Spleen (tissue), 11 donors: Measurements from ENCODE around the gene CCDC174. TPM values are rescaled to one million over a fixed set of nuclear protein-coding genes. Genes with fewer than 3 reads are reported as not detected.

Experiments
- DNase-seq: peaks from one replicate; pipeline ENCODE4 v3.0.0-alpha.2; 2020
- H3K27ac ChIP-seq, 8 donors: fragments of 200-600 bp; sonication (generic) in 7 of 8; 1 replicate in 4 of 8; 2 replicates in 4 of 8; pipeline versions ENCODE4 v1.5.0 to v1.8.0; 2016 to 2021; ENCODE audit warnings: inconsistent platforms in 4 of 8, mild to moderate bottlenecking in 4 of 8, moderate library complexity in 1 of 8
- H3K27me3 ChIP-seq, 7 donors: fragments of 200-600 bp; sonication (generic) in 6 of 7; replicated peaks in 1 of 7; 1 replicate in 4 of 7; 2 replicates in 3 of 7; pipeline versions ENCODE4 v1.5.0 to v1.8.0; 2016 to 2021; ENCODE audit warnings: inconsistent platforms in 3 of 7, mild to moderate bottlenecking in 1 of 7
- H3K36me3 ChIP-seq, 6 donors: fragments of 200-600 bp; sonication (generic) in 5 of 6; 1 replicate in 4 of 6; 2 replicates in 2 of 6; pipeline versions ENCODE4 v1.5.0 to v1.8.0; 2016 to 2021; ENCODE audit warnings: inconsistent platforms in 2 of 6
- H3K4me1 ChIP-seq, 6 donors: fragments of 200-600 bp; sonication (generic) in 5 of 6; 1 replicate in 3 of 6; 2 replicates in 3 of 6; pipeline versions ENCODE4 v1.5.0 to v1.8.0; 2016 to 2021; ENCODE audit warnings: inconsistent platforms in 3 of 6
- H3K4me3 ChIP-seq, 8 donors: fragments of 200-600 bp; sonication (generic) in 7 of 8; 1 replicate in 4 of 8; 2 replicates in 4 of 8; pipeline versions ENCODE4 v1.5.0 to v1.8.0; 2016 to 2021; ENCODE audit warnings: inconsistent platforms in 4 of 8, mild to moderate bottlenecking in 4 of 8, moderate library complexity in 2 of 8
- H3K9me3 ChIP-seq, 8 donors: fragments of 200-600 bp; sonication (generic) in 7 of 8; 1 replicate in 4 of 8; 2 replicates in 4 of 8; pipeline versions ENCODE4 v1.5.0 to v1.8.0; 2016 to 2021; ENCODE audit warnings: inconsistent platforms in 4 of 8
- CTCF ChIP-seq, 11 experiments: fragments of 200-600 bp in 7 of 11; fragments of 450-650 bp in 4 of 11; sonication (generic) in 4 of 11; IDR thresholded peaks in 8 of 11; conservative IDR thresholded peaks in 3 of 11; 1 replicate in 7 of 11; 2 replicates in 4 of 11; pipeline versions ENCODE4 v1.4.0 to v1.8.0; 2016 to 2021; ENCODE audit warnings: antibody characterized with exemption in 11 of 11, inconsistent platforms in 4 of 11, mild to moderate bottlenecking in 1 of 11
- POLR2A ChIP-seq, 3 donors: fragments of 450-650 bp; IDR thresholded peaks; one replicate each; pipeline ENCODE4 v1.5.1; 2017; ENCODE audit warnings: antibody characterized with exemption in 3 of 3, mild to moderate bottlenecking in 1 of 3
- POLR2AphosphoS5 ChIP-seq, 3 donors: sonication (generic); formaldehyde crosslinking; IDR thresholded peaks; one replicate each; pipeline ENCODE4 v1.5.1; 2017; ENCODE audit warnings: antibody characterized with exemption in 3 of 3
- WGBS, 5 donors: extraction: QIAGEN DNeasy Blood & Tissue Kit in 3 of 5; methylation state at CpG; one replicate each; pipeline versions ENCODE4 v1.1.5 to v1.1.7; 2013 to 2018; 5-methylcytosine and 5-hydroxymethylcytosine counted together
- intact Hi-C: fragments of 100-400 bp; cut with DNase I; formaldehyde crosslinking; loops from one replicate; pipeline ENCODE4 v1.15.0; 2023; ENCODE audit warnings: low total_unique reads
- polyA plus RNA-seq, 3 donors: library from polyadenylated mRNA; stranded (reverse); fragments of 200-250 nt; gene quantifications; one replicate each; pipeline ENCODE4 v1.2.1, GENCODE V29; 2013
- total RNA-seq, 7 donors: library from RNA; depleted of rRNA in 3 of 7; stranded (reverse); fragments of >200 nt in 3 of 7; fragmentation: NEBNext Ultra II Directional in 4 of 7; extraction: Animal tissue kit (Norgen Biotek cat#: 25700) in 4 of 7; gene quantifications; one replicate each; pipeline versions ENCODE4 v1.1.0 to v1.2.1, GENCODE V29; 2016 to 2021
- donor health status: healthy with polysubstance abuse.
- donor health status: DM: no; HTN: no; CAD: no; lungs with moderate emphysema.
- donor health status: DM: no; HTN: no; CAD: no.
- donor health status: Bipolar disorder and iron deficiency.
- donor health status: healthy.
- donor health status: DM: no; HTN: no; CAD: no.
- donor health status: DM: yes; HTN: yes; CAD: no.

Gene CCDC174
- total and polyA plus RNA-seq, 10 donors, result 14.0 to 41.0 (median 29.2) TPM

GRCh38 chr3:14631101-14631497 is 20.5 kb upstream of the CCDC174 start:
- TF ChIP-seq POLR2A (IDR thresholded peaks at IDR 0.05), result no peak
- TF ChIP-seq POLR2AphosphoS5 (IDR thresholded peaks at IDR 0.05), result no peak
- TF ChIP-seq CTCF (IDR thresholded peaks at IDR 0.05 in 8 of 11, conservative IDR thresholded peaks at IDR 0.05 in 3 of 11), result no peak

GRCh38 chr3:14631687-14632441 is 19.7 kb upstream of the CCDC174 start:
- DNase-seq, result no peak
- peaks cover 0 to 52% (median 0%) of the 10 kb centered on the region in 7 donors for H3K27me3 ChIP-seq
- WGBS, 5 donors, result 74 to 89% (median 82%) methylated on average over 8 of the region's 8 CpGs
- TF ChIP-seq POLR2AphosphoS5 (IDR thresholded peaks at IDR 0.05) (no peak), POLR2A (IDR thresholded peaks at IDR 0.05) (no peak), CTCF (IDR thresholded peaks at IDR 0.05 in 8 of 11, conservative IDR thresholded peaks at IDR 0.05 in 3 of 11) (no peak)
- H3K27ac ChIP-seq, result no peak overlapping the region
- H3K4me1 ChIP-seq, result no peaks in the 10 kb centered on the region
- intact Hi-C loops, result no loop called here
- peaks cover 0 to 9% (median 0%) of the 10 kb centered on the region in 8 donors for H3K9me3 ChIP-seq
- no peak overlapping the region for H3K4me3 ChIP-seq
- no peaks in the 10 kb centered on the region for H3K36me3 ChIP-seq

More at GRCh38 chr3:14631101-14631497, 20.5 kb upstream of the CCDC174 start:
- no peaks in the 10 kb centered on the region for H3K4me1 ChIP-seq
- H3K9me3 ChIP-seq, result peaks cover 0 to 9% (median 0%) of the 10 kb centered on the region in 8 donors
- H3K27me3 ChIP-seq, result peaks cover 0 to 44% (median 0%) of the 10 kb centered on the region in 7 donors
- WGBS, 5 donors, result 74 to 91% (median 83%) methylated on average over 5 of the region's 5 CpGs
- no peak overlapping the region for H3K27ac ChIP-seq
- no peaks in the 10 kb centered on the region for H3K36me3 ChIP-seq
- no peak overlapping the region for H3K4me3 ChIP-seq
- intact Hi-C loops, result no loop called here
- no peak for DNase-seq

- DNase-seq, result no peak
- H3K4me3 ChIP-seq, result no peak overlapping the region
- no peaks in the 10 kb centered on the region for H3K4me1 ChIP-seq
- H3K36me3 ChIP-seq, result no peaks in the 10 kb centered on the region
- WGBS, 5 donors, result 59 to 65% (median 64%) methylated on average over 4 of the region's 4 CpGs
- H3K27me3 ChIP-seq, result peaks cover 0 to 52% (median 3%) of the 10 kb centered on the region in 7 donors
- intact Hi-C loops, result no loop called here
- TF ChIP-seq CTCF (IDR thresholded peaks at IDR 0.05 in 8 of 11, conservative IDR thresholded peaks at IDR 0.05 in 3 of 11) (no peak), POLR2A (IDR thresholded peaks at IDR 0.05) (no peak), POLR2AphosphoS5 (IDR thresholded peaks at IDR 0.05) (no peak)
- peaks cover 0 to 9% (median 0%) of the 10 kb centered on the region in 8 donors for H3K9me3 ChIP-seq
- no peak overlapping the region for H3K27ac ChIP-seq
Observed at GRCh38 chr3:14632442-14632930, 19.1 kb upstream of the CCDC174 start.

- DNase-seq, result no peak
- WGBS, 5 donors, result 85 to 95% (median 88%) methylated on average over 4 to 6 of the region's 6 CpGs
Observed at GRCh38 chr3:14633417-14633816, 18.1 kb upstream of the CCDC174 start.

More at GRCh38 chr3:14633417-14633816, 18.1 kb upstream of the CCDC174 start:
- Histone ChIP-seq H3K4me1 (no peaks in the 10 kb centered on the region), H3K4me3 (no peak overlapping the region), H3K36me3 (no peaks in the 10 kb centered on the region), H3K27ac (no peak overlapping the region), H3K9me3 (peaks cover 0 to 2% (median 0%) of the 10 kb centered on the region in 8 donors), H3K27me3 (peaks cover 0 to 54% (median 4%) of the 10 kb centered on the region in 7 donors)
- no peak for TF ChIP-seq CTCF (IDR thresholded peaks at IDR 0.05 in 8 of 11, conservative IDR thresholded peaks at IDR 0.05 in 3 of 11)
- no peak for TF ChIP-seq POLR2A (IDR thresholded peaks at IDR 0.05)
- no peak for TF ChIP-seq POLR2AphosphoS5 (IDR thresholded peaks at IDR 0.05)
- intact Hi-C loops, result no loop called here
